GM21447 (cell line): Measurements from ENCODE around the gene DNAI4.
"Not testable (repeated sequence)": the region's sequence is repeated elsewhere in the genome, so short reads cannot be mapped to it uniquely, and the experiment has no call there.

ENCODE experiments used
- ATAC-seq: cut with Tn5 transposase; IDR thresholded peaks from one replicate; pipeline ENCODE4 v1.9.1; 2021; ENCODE audit not compliant: unreplicated experiment

DNAI4 gene

DNA sequence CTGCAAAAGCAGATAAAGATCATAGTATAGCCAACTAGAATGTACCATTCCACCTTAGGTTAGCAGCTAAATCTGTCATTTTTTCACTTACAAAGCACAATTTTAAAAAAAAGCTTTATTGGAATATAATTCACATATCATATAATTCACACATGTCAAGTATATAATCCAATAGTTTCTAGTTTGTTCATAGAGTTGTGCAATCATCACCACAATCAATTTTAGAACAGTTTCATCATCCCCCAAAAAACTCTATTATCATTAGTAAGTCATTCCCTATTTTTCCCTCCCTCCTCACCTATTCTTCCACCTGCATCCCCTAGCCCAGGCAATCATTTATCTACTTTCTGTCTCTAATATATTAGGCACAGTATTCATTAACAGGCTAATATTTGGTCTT lies 91.5 kb downstream of the DNAI4 start:
- no peak for ATAC-seq

DNA sequence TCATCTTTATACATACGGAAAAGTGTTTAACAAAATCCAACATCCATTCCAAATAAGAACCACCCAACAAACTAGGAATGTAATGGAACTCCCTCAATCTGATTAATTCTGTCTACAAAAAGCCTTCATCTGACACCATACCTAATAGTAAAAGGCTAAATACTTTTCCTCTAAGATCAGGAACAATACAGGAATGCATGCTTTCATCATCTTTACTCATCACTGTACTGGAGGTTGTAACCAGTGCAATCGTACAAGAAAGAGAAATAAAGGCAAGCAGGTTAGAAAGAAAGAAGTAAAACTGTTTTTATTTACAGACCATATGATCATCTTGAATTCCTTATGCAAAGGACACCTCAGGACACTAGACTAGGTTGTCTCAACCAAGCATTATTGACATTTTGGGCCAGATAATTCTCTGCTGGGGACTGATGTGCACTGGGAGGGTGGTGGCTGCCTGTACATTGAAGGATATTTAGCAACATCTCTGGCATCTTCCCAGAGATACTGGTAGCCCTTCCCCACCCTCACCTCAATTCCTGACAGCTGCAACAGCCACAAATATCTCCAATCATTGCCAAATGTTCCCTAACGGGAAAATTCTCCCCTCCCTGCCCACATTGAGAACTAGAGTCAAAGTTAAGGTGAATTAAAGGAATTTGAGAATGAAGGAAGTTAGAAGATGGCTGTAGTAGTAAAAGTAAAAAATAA lies 93.0 kb downstream of the DNAI4 start:
- ATAC-seq = no peak

DNA sequence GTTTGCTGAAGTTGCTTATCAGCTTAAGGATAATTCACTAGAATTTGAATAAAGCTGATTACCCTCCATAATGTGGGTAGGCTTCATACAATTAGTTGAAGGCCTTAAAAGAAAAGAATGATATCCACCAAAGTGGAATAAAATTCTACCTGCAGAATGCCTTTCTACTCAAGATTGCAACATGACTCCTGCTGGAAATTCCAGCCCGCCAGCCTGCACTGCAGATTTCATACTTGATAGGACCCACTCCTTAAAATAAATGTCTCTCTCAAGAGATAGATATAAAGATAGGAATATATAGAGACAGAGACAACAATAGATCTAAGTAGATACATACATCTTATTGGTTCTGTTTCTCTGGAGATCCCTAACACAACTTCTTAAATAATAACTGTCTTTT lies 99.9 kb downstream of the DNAI4 start:
- no peak for ATAC-seq

DNA sequence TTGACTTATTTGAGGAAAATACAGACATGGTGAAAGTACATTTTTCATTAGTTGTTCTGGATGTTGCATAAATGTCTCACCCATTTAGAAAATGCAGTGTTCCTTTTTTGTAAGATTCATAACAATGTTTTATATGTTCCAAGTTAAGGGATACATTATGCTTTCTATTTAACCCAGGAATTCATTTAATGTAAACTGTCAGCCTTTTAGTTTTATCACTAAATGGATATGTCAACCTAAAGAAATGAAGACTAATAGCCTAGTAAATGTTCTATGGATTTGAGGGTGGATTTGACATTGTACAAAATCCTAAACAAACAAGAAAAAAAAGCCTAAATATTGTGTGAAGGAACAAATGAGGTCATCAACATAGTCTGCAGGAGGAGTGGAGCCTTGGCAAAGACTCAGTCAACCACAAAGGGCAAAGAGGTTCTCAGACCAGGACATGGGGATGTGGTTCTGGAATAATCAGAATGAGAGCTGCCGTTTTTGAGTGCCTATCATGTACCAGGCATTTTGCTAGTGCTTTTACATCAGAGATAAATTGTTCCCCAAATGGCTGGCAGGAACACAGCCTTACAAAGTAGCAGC lies 114.8 kb downstream of the DNAI4 start:
- no peak for ATAC-seq

DNA sequence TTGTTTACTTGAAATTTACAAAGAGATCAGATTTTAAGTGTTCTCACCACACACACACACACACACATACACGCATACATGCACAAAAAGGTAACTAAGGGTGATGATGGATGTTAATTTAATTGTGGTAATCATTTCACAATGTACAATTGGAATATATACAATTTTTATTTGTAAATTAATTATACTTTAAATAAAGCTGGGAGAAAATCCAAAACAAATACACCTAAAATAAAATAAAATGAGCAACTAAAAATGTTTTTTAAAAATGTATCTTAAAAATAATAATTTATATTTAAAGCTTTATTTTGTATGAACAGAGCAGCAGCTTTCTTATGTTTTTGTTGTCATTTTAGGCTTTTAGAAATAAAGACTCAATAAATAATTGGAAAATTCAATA lies 115.4 kb downstream of the DNAI4 start:
- ATAC-seq = no peak

DNA sequence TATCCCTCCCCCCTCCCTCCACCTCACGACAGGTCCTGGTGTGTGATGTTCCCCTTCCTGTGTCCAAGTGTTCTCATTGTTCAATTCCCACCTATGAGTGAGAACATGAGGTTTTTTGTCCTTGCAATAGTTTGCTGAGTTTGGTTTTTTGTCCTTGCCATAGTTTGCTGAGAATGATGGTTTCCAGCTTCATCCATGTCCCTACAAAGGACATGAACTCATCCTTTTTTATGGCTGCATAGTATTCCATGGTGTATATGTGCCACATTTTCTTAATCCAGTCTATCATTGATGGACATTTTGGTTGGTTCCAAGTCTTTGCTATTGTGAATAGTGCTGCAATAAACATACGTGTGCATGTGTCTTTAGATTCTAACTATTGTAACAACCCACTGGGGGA lies 128.8 kb downstream of the DNAI4 start:
- not testable (repeated sequence) for ATAC-seq

DNA sequence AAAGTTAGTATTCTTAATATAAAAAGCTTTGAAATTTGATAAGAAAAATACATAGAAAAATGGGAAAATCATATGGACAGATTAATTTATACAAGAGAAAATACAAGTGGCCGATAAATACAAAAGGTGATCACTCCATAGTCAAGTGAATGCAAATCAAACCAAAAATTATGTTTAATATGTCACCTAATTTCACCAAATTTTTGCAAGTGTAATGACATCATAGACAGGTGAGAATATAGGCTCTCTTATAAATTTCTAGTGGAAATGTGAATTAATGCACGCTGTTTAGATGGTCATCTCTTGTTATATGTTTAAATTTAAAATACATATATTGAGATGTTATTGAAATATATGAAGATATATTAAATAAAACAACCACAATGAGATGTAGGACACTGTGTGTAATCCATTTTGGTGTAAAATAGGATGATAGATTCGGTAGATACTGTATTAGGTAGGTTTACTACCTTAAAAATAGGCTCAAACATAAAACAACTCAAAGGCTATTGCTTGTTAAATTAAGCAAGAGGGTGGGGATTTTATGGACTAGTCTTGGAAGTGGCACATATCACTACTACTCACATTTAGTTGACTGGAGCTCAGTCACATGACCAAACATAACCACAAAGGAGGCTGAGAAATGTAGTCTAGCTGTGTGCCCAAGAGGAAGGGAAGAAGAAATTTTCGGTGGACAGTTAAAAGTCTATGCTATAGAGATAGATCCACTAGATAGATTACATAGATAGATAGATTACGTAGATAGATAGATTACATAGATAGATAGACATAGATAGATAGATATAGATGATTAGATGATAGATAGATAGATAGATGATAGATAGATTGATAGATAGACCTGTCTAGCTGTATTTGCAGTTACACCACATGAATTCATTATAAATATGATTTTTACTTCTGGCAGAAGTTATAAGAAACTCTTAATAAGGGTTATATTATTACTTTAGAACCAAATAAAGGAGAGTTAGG lies 132.7 kb downstream of the DNAI4 start:
- no peak for ATAC-seq

DNA sequence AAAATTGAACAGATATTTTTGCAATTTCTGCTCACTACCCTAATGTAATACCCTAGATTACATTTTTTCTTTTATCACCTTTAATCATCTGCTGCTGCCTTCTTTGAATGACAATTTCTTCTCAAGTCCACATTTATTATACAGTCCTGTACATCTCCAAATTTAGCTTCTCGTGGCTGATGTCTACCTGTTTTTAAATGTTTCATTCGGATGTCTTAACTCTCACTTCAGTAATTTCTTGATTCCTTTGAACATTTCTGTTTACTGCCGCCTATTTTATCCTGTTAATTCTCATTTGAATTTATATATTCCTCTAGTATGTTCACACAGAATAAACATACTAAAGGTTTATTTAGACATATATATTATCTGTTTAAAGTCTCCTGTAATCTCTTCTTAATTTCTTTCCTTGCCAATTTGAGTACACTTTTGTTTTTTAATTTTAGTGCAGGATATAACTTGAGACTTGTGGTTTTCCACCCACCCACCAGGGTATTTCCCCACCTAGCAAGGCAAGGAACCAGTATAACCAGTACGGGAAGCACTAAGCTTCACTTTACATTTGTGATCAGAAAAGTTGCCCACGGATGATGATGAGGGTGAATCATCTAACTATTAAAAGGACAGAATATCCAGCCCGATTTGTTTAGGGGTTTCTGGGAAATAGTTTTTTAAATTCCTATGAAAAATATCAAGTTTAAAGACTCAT lies 136.3 kb downstream of the DNAI4 start:
- ATAC-seq = peak; percentile 74

DNA sequence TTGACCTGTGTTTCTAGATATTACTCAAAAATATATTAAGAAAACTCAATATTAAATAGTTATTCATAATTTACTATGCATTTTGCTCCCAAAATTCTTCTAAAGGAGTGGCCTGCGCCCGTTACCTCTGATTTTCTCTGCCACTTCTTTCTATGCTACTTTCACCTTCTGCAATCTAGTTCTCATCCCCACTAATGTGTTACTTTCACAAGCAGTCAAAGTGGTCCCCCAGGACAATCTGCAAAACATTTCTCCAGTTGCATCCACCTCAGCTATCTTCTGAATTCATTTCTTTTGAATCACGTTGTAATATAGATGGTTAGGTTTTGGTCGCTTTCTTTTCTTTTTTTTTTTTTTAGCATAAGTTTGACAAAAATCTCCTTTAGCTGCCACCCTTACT lies 137.0 kb downstream of the DNAI4 start:
- no peak for ATAC-seq

DNA sequence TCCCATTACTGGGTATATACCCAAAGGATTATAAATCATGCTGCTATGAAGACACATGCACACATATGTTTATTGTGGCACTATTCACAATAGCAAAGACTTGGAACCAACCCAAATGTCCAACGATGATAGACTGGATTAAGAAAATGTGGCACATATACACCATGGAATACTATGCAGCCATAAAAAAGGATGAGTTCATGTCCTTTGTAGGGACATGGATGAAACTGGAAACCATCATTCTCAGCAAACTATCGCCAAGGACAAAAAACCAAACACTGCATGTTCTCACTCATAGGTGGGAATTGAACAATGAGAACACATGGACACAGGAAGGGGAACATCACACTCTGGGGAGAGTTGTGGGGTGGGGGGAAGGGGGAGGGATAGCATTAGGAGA lies 138.9 kb downstream of the DNAI4 start:
- not testable (repeated sequence) for ATAC-seq

DNA sequence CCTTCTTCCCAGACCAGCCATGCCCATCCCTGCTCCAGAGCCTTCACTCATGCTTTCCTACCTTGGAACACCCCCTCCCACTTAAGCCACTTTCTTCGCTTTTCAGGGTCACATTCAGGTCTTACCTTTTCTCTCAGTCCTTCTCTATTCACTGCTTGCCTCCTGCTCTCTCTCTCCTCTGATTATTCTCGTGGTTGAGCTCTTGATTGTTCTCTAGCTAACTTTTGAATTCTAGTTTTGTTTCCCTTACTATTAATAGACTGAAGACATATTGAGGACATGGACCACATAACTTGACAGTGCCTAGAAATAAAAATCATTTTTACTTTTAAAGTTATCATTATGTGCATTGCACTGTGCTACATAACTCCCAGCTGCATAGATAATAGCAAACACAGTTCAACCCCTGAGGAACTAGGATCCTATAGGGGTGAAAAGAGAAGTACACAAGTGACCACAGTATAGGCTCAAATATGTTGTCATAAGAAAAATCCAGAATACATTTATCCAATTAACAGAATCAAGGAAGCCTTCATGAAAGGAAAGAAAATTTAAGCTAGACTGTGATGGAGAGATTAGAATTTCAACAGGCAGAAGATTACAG lies 145.1 kb downstream of the DNAI4 start:
- ATAC-seq = no peak

DNA sequence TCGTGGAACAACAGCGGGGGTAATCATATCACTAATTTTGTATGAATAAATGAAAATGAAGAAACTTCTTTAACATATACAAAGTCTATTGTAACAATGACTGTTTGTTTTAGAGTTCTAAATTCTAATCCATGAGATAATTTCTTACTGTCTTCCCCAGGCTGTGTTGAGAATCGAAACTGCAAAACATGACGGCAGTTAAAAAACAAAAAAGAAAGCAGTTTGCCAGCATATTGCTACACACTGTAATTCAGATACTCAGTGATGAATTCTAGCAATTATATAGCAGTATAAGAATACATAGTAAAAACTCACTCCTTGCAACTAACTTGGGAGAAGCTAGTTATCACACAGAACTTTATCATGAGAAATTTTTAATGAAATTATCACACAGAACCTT lies 145.7 kb downstream of the DNAI4 start:
- ATAC-seq = no peak

DNA sequence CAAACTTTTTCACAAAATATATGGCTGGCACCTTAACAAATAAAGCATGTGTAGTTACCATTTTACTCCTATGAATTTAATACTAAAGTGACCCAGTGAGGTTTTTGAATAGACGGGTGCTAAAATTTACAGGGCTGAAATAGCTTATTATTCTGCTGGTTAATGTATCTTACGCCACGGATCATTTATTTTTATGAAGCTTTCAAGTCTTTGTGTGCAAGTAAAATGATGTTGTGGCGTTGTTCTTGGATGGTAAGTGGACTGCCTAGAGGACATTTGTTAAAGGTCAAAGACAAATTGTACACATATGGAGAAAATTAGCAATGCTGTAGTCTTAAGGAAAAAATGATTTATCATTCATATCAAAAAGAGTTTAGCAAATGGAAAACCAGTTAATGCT lies 146.4 kb downstream of the DNAI4 start:
- no peak for ATAC-seq

DNA sequence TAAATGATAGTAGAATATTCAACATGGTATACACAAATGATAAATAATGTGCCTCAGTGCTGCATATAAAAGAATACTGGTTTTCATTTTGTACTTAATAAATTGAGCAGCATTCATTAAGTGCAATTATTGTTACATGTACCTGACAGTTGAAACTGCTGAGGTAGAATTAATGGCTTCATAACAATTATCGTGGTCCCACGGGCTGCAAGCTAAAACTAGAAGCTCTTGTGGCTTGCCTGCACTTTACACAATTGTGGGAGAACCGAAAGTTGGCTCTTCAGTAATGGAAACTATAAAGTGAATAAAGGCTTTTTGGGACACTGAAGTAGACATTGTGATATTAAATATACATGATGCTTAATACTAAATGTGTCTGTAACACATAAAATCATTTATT lies 146.8 kb downstream of the DNAI4 start:
- ATAC-seq = no peak

DNA sequence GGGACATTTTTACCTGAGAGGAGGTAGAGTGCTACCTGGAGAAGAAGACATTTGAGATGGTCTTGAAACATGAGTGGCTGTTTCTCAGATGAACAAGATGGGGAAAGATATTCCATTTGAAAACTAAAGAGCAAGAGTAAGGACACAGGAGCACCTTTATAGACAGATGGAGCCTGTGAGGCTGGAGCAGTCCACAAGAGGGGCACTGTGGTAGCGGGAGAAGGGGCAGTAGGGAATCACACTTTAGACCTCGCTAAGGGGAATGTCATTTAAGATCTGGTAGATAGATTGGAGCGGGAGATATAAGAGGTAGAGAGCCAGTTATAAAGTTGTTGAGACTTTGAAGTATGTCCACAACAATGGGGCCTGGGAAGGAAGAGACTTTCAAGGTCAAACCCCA lies 149.0 kb downstream of the DNAI4 start:
- no peak for ATAC-seq

DNA sequence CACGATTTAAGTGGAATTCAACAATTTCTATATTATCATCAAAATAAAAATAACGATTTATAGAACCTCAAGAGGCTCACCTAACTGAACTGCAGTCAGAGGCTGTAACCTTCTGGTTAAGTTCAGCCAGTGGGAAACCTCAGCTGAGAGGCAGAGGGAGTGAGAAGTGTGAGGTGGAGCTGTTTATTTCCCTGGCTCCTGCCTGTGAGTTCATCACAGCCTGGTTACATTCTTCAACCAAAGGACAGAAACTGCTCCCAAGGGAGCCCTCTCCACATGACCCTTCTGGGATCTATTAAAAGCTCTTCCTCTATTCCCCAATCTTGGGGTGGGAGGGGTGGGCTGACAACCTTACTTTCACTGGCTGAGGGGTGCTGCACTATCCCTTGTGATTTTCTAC lies 150.2 kb downstream of the DNAI4 start:
- ATAC-seq = no peak

DNA sequence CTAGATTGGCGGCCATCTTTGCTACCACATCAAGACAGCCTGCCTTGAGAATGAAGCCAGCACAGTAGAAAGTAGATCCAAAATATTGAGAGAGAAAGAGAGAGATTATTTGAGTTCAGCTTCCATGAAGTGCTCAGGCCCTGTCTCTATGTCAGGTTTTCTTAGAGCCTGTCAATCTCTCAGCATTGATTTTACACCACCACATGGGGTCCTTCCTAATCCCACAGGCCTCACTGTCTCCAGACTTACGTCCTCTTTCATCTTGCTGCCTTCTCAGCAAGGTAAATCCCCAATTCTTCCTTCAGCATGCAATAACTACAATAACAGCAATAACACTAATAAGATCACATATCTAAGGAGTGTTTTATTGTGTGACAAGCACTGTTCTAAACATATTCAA lies 151.4 kb downstream of the DNAI4 start:
- ATAC-seq = no peak

DNA sequence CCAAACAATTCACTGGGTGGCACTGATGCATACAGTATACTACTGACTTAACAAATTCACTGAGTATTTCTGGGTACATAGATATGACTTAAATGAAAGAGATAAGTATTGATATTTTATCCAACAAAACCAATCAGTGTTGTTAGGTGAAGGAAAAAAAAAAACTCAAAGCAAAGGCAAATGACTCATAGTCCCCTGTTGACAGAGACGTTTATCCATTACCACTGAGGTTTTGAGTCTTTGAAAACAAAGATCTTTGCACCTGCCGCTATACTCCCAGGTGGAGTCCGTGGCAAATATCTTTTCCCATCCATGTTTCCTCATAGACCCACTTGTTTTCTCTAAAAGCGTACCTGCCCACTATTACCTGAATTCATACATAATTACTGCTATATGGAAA lies 154.0 kb downstream of the DNAI4 start:
- ATAC-seq = no peak

DNA sequence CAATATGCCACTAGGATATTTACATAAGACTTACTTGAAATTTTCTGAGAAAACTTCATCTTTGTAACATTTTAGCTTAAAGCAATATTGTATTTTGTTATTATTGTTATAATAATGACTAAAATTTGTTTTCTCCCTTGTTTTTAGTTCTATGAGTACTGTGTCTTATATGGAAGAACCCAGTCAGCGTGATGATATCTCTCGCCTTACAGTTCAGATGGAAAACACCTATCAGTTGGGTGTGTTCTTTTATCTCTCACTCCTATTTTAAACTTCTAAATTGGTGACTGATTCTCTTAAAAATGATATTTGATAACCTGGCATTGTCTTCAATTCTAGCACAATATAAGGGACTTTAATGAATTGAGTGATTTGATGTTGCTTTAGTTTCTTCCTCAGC lies 154.4 kb downstream of the DNAI4 start:
- ATAC-seq = no peak

DNA sequence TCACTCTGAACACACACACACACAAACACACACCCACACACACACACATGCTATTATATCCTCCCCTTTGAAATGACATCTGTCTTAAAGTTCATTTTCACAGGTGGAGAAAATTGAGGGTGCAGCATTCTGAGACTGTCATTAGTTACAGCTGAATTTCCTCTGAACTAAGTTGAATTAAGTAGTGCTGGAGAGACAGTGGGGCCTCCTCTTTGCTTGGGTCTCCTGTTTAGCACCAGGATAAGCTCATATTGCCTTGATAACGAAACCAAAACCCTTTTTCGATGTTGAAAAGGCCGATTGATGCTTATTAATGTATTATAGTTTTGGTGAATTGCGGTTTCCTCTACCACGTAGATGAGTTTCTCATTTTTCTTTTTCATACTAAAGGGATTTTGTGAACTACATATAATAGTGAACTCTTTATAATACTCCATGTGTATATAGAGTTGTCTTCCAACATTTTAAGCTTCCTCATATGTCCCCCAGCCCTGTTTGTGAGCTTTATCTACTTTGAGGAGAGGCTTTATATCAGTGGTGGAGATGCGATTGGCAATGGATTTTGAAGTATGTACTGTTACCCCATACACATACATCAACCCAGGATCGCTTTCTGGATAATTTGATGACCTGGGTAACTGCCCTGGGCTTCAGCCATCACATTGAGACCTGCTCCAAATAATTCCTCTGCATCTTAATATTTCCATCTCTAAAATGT lies 155.0 kb downstream of the DNAI4 start:
- no peak for ATAC-seq
